ENCODE data around the gene RIMBP2.

DNA sequence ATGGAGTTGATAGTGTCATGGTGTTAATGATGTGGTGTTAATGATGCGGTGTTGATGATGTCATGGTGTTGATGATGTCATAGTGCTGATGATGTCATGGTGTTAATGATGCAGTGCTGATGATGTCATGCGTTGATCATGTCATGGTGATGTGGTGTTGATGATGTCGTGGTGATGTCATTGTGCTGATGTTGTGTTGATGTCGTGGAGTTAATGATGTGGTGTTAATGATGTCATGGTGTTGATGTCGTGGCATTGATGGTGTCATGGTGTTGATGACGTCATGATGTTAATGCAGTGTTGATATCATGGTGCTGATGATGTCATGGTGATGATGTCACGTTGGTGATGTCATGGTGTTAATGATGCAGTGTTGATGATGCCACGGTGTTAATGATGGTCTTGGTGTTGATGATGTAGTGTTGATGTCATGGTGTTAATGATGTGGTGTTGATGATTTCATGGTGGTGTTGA, 49.1 kb upstream of the RIMBP2 start:
- no peak for TF ChIP-seq POLR2AphosphoS5 (IDR thresholded peaks at IDR 0.05; ENCODE audit: insufficient read depth in 1 of 2, low read depth in 1 of 2)
- TF ChIP-seq CTCF (IDR thresholded peaks at IDR 0.05), result no peak
- TF ChIP-seq POLR2A (IDR thresholded peaks at IDR 0.05), result no peak

Measured in vagina (tissue), 2 donors.